Tibial nerve (tissue), 4 donors: ENCODE measurements around the gene FKBP6. TPM values are rescaled to one million over a fixed set of nuclear protein-coding genes. Genes with fewer than 3 reads are reported as not detected.
"Not testable (repeated sequence)": the region's sequence is repeated elsewhere in the genome, so short reads cannot be mapped to it uniquely, and the experiment has no call there.

Source experiments
- DNase-seq, 2 donors: peaks; one replicate each; pipeline ENCODE4 v3.0.0-alpha.2; 2019; ENCODE audit warnings: low spot score in 2 of 2
- H3K27ac ChIP-seq, 4 donors: fragments of 200-600 bp; sonication (generic) in 3 of 4; one replicate each; pipeline ENCODE4 v1.5.1; 2017 to 2019; ENCODE audit warnings: mild to moderate bottlenecking in 1 of 4
- H3K27me3 ChIP-seq, 2 donors: fragments of 200-600 bp; sonication (generic) in 1 of 2; one replicate each; pipeline versions ENCODE4 v1.5.1 to v1.6.0; 2017 to 2019
- H3K36me3 ChIP-seq, 3 donors: fragments of 200-600 bp; sonication (generic); one replicate each; pipeline ENCODE4 v1.5.1; 2018 to 2019
- H3K4me1 ChIP-seq, 4 donors: fragments of 200-600 bp; sonication (generic) in 3 of 4; one replicate each; pipeline ENCODE4 v1.5.1; 2017 to 2019
- H3K4me3 ChIP-seq, 4 donors: fragments of 200-600 bp; sonication (generic) in 3 of 4; one replicate each; pipeline ENCODE4 v1.5.1; 2017 to 2019; ENCODE audit warnings: mild to moderate bottlenecking in 1 of 4, moderate library complexity in 1 of 4
- H3K9me3 ChIP-seq, 4 donors: fragments of 200-600 bp; sonication (generic) in 3 of 4; one replicate each; pipeline ENCODE4 v1.5.1; 2017 to 2019
- EP300 ChIP-seq, 2 donors: sonication (generic); formaldehyde crosslinking; IDR thresholded peaks; one replicate each; pipeline ENCODE4 v1.6.1; 2017; ENCODE audit warnings: antibody characterized with exemption in 2 of 2, mild to moderate bottlenecking in 1 of 2
- POLR2A ChIP-seq, 2 donors: fragments of 450-650 bp; IDR thresholded peaks; one replicate each; pipeline ENCODE4 v1.6.1; 2017; ENCODE audit warnings: antibody characterized with exemption in 2 of 2, mild to moderate bottlenecking in 2 of 2, moderate library complexity in 2 of 2
- WGBS, 2 donors: methylation state at CpG; one replicate each; pipeline ENCODE4 v1.1.5; 2018; 5-methylcytosine and 5-hydroxymethylcytosine counted together
- total RNA-seq, 4 donors: library from RNA; depleted of rRNA; stranded (reverse); fragments of >200 nt; gene quantifications; one replicate each; pipeline ENCODE4 v1.1.0, GENCODE V29; 2016
- TF ChIP-seq, protein P1 (sequence below), 5 experiments: fragments of 200-600 bp in 3 of 5; fragments of 450-650 bp in 2 of 5; sonication (generic) in 3 of 5; IDR thresholded peaks; one replicate each; pipeline ENCODE4 v1.5.1; 2016 to 2019; ENCODE audit warnings: antibody characterized with exemption in 5 of 5, mild to moderate bottlenecking in 3 of 5, moderate library complexity in 2 of 5

The FKBP6 gene
- total RNA-seq, 4 donors from 2014 or later: not detected

DNA sequence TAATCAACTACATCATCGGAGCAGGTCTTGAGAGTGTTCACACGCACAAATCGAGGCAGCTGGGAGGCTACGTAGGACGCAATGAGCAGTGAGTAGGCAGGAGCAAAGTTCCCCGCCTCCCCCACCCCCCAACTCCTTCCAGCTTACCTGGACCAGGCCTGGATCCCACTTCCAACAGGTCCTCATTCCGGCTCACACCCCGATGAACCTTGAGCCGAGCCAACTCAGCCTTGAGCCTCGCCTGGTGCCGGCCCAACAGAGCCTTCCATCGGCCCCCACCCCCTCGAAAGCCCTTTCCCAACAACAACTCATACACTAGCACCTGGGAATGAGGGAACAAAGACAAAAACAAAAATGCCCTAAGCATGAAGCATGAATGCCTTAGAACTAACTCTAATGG is 20.5 kb upstream of the FKBP6 start:
- 93% methylated on average over 13 of the region's 13 CpGs for WGBS, 2 donors
- H3K27me3 ChIP-seq: no peaks in the 10 kb centered on the region
- DNase-seq: no peak
- TF ChIP-seq, protein P1, sequence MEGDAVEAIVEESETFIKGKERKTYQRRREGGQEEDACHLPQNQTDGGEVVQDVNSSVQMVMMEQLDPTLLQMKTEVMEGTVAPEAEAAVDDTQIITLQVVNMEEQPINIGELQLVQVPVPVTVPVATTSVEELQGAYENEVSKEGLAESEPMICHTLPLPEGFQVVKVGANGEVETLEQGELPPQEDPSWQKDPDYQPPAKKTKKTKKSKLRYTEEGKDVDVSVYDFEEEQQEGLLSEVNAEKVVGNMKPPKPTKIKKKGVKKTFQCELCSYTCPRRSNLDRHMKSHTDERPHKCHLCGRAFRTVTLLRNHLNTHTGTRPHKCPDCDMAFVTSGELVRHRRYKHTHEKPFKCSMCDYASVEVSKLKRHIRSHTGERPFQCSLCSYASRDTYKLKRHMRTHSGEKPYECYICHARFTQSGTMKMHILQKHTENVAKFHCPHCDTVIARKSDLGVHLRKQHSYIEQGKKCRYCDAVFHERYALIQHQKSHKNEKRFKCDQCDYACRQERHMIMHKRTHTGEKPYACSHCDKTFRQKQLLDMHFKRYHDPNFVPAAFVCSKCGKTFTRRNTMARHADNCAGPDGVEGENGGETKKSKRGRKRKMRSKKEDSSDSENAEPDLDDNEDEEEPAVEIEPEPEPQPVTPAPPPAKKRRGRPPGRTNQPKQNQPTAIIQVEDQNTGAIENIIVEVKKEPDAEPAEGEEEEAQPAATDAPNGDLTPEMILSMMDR (IDR thresholded peaks at IDR 0.05): no peak
- no peak for TF ChIP-seq EP300 (IDR thresholded peaks at IDR 0.05)
- TF ChIP-seq POLR2A (IDR thresholded peaks at IDR 0.05): no peak
- peaks cover 0 to 19% (median 9%) of the 10 kb centered on the region in 4 donors for H3K4me1 ChIP-seq
- H3K36me3 ChIP-seq: peaks cover 0 to 44% (median 6%) of the 10 kb centered on the region in 3 donors
- peak overlapping the region in 1 of 4 donors; percentile 80 for H3K4me3 ChIP-seq
- H3K27ac ChIP-seq: no peak overlapping the region
- no peaks in the 10 kb centered on the region for H3K9me3 ChIP-seq

DNA sequence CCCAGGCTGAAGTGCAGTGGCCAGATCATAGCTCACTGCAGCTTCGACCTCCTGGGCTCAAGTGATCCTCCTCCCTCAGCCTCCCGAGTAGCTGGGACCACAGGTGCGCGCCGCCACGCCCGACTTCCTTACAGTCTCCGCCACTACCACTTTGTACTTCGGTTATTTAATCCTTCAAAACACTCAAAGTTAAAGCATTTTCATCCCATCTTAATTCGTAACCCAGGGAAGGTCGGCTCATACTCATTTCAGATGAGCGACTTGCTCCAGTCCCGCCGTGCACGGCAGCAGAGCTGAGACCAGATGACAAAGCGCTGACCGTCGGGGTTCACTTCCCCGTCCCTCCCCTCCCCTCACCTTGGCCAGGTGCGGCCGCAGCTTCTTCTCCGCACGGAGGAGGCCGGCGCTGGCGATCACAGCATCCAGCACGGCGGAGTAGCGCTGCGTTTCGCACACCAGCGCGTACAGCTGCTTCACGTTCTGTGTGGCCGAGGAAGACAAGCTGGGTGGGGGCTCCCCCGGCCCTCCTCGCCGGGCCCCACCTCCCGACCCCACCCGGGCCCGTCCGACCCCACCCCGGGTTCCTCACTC is 19.8 kb upstream of the FKBP6 start:
- no peaks in the 10 kb centered on the region for H3K27me3 ChIP-seq
- peak overlapping the region in 3 of 4 donors; percentile 69 to 75 (median 70) for H3K27ac ChIP-seq
- WGBS, 2 donors: 16 to 27% methylated on average over 18 to 33 of the region's 43 CpGs
- no peak for TF ChIP-seq EP300 (IDR thresholded peaks at IDR 0.05)
- no peak for TF ChIP-seq POLR2A (IDR thresholded peaks at IDR 0.05)
- TF ChIP-seq, protein P1 (IDR thresholded peaks at IDR 0.05): no peak
- no peaks in the 10 kb centered on the region for H3K9me3 ChIP-seq
- peak overlapping the region; percentile 57 to 86 (median 82) for H3K4me3 ChIP-seq
- no peak for DNase-seq
- H3K36me3 ChIP-seq: peaks cover 0 to 39% (median 6%) of the 10 kb centered on the region in 3 donors
- peaks cover 0 to 19% (median 9%) of the 10 kb centered on the region in 4 donors for H3K4me1 ChIP-seq

DNA sequence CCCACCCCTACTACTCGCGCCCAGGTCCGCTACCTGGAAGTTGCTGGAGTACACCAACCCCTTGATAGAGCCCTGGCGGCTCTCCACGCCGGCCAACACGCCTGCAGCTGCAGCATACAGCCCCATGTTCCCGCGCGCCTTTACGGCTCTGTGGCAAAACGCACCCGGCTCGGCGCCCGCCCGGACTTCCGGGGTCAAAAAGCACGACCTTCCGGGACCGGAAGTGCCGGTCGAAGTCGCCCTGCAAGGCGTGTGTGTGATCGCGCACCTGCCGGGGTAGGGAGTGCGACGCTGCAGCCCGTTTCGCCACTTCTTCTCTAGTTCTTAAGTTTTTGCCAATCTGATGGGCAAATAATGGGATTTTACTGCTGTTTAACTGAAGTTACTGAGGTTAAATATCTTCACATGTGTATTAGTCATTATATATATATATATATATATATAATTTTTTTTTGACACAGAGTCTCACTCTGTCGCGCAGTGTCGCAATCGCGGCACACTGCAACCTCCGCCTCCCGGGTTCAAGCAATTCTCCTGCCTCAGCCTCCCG is 19.2 kb upstream of the FKBP6 start, which contains the start of gene NSUN5:
Gene NSUN5 (minus strand): TSS at position 162 of the 550 bp plus-strand sequence. CDS start 36 bp downstream, at position 126.
- Histone ChIP-seq H3K27ac (peak within 1 kb of the TSS in 3 of 4 donors; percentile 69 to 75 (median 70)), H3K9me3 (no peaks in the 10 kb centered on the region), H3K36me3 (peaks cover 0 to 34% (median 6%) of the 10 kb centered on the region in 3 donors), H3K4me1 (peaks cover 0 to 19% (median 9%) of the 10 kb centered on the region in 4 donors), H3K4me3 (peak within 1 kb of the TSS; percentile 57 to 86 (median 82)), H3K27me3 (no peaks in the 10 kb centered on the region)
- peak; percentile 70 to 72 for DNase-seq
- 12 to 20% methylated on average over 23 to 39 of the region's 40 CpGs for WGBS, 2 donors
- TF ChIP-seq, protein P1 (IDR thresholded peaks at IDR 0.05): no peak
- TF ChIP-seq EP300 (IDR thresholded peaks at IDR 0.05) (peak in 1 of 2 donors; percentile 80), POLR2A (IDR thresholded peaks at IDR 0.05) (no peak)

DNA sequence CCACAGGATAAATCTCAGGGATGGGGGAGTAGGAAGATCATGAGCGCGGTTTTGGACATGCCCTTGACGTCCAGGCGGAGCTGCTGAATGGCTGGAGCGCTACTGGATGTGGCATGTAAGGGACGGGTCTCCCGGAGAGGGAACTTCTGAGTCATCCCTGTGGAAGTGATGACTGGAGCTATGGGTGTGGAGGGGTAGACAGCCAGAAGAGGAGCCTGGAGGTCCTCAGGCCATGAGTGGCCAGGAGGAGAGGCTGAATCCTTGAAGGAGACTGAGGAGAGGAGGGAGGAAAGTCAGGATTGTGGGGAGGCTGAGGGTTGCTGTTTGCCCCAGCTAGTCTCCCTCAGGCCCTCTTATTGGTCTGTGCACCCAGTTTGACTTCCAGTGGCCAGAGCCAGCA is 16.5 kb upstream of the FKBP6 start:
- H3K9me3 ChIP-seq, H3K27ac ChIP-seq, H3K36me3 ChIP-seq, H3K4me3 ChIP-seq, DNase-seq, H3K27me3 ChIP-seq: not testable (repeated sequence)
- WGBS, 2 donors: 84 to 87% methylated on average over 7 of the region's 7 CpGs
- peaks cover 0 to 19% (median 9%) of the 10 kb centered on the region in 4 donors for H3K4me1 ChIP-seq

DNA sequence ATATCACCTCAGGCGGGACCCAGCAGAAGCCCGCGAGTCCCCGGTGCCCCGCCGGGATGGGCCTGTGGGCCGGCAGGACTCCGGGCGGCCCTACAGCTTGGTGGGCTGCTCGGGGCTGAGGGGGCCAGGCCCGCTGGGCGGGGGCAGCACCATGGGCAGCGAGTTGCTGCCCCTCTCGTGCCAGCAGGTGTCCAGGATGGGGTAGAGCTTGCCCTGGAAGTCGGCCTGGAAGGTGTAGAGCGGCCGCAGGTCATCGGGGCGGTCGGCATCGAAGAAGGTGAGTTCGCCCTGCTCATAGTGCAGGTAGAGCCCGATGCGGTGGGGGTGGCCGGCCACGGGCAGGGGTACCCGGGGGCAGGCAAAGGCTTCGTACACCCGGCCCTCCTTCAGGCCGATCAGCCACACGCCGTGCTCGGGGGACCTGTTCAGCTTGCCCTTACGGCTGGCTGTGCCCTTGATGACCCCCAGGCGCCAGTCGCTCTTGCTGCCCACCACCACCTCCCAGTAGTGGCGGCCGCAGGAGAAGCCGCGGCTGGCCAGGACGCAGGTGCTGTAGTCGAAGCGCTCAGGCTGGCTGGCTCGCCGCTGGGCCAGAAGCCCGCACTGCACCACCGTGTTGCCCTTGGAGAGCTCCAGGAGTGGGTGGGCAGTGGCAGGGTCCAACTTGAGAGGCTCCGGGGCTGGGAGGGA is 15.0 kb upstream of the FKBP6 start:
- H3K9me3 ChIP-seq: no peaks in the 10 kb centered on the region
- H3K4me3 ChIP-seq: no peak overlapping the region
- DNase-seq: no peak
- 91% methylated on average over 40 to 46 of the region's 48 CpGs for WGBS, 2 donors
- no peak overlapping the region for H3K27ac ChIP-seq
- H3K4me1 ChIP-seq: peaks cover 0 to 12% (median 6%) of the 10 kb centered on the region in 4 donors
- no peak for TF ChIP-seq POLR2A (IDR thresholded peaks at IDR 0.05)
- TF ChIP-seq, protein P1 (IDR thresholded peaks at IDR 0.05): no peak
- no peak for TF ChIP-seq EP300 (IDR thresholded peaks at IDR 0.05)
- H3K27me3 ChIP-seq: no peaks in the 10 kb centered on the region
- no peaks in the 10 kb centered on the region for H3K36me3 ChIP-seq
